ENCODE data around the gene SULT6B1. TPM values are rescaled to one million over a fixed set of nuclear protein-coding genes. Genes with fewer than 3 reads are reported as not detected.

SULT6B1 gene
- total RNA-seq, 4 donors from 2014 or later: not detected

DNA sequence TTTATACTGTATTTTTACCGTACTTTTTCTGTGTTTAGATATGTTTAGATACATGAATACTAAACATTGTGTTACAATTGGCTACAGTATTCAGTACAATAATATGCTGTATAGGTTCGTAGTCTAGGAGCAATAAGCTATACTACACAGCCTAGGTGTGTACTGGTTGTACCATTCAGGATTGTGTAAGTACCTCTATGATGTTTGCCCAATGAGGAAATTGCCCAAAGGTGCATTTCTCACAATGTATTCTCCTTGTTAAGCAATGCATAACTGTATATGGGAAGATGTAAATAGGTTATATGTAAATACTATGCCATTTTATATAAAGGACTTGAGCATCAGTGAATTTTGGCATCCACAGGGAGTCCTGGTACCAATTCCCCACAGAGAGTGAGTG, 42.4 kb downstream of the SULT6B1 start:
- WGBS, 2 donors: 94 to 95% methylated on average over 2 of the region's 2 CpGs
- DNase-seq (ENCODE audit: low spot score in 2 of 2): no peak
- H3K4me1 ChIP-seq: peaks cover 0 to 11% (median 0%) of the 10 kb centered on the region in 4 donors

GRCh38 chr2:37143974-37144373, 44.5 kb downstream of the SULT6B1 start:
- DNase-seq (ENCODE audit: low spot score in 2 of 2): no peak
- WGBS, 2 donors: 97 to 100% methylated on average over 1 of the region's 1 CpG

More for the DNA sequence above, 42.4 kb downstream of the SULT6B1 start:
- TF ChIP-seq, protein P1, sequence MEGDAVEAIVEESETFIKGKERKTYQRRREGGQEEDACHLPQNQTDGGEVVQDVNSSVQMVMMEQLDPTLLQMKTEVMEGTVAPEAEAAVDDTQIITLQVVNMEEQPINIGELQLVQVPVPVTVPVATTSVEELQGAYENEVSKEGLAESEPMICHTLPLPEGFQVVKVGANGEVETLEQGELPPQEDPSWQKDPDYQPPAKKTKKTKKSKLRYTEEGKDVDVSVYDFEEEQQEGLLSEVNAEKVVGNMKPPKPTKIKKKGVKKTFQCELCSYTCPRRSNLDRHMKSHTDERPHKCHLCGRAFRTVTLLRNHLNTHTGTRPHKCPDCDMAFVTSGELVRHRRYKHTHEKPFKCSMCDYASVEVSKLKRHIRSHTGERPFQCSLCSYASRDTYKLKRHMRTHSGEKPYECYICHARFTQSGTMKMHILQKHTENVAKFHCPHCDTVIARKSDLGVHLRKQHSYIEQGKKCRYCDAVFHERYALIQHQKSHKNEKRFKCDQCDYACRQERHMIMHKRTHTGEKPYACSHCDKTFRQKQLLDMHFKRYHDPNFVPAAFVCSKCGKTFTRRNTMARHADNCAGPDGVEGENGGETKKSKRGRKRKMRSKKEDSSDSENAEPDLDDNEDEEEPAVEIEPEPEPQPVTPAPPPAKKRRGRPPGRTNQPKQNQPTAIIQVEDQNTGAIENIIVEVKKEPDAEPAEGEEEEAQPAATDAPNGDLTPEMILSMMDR (IDR thresholded peaks at IDR 0.05): no peak
- TF ChIP-seq POLR2A (IDR thresholded peaks at IDR 0.05) (no peak), EP300 (IDR thresholded peaks at IDR 0.05) (no peak)
- Histone ChIP-seq H3K27ac (no peak overlapping the region), H3K27me3 (no peaks in the 10 kb centered on the region), H3K36me3 (peaks cover 0 to 69% (median 0%) of the 10 kb centered on the region in 3 donors), H3K4me3 (no peak overlapping the region), H3K9me3 (no peaks in the 10 kb centered on the region)

DNA sequence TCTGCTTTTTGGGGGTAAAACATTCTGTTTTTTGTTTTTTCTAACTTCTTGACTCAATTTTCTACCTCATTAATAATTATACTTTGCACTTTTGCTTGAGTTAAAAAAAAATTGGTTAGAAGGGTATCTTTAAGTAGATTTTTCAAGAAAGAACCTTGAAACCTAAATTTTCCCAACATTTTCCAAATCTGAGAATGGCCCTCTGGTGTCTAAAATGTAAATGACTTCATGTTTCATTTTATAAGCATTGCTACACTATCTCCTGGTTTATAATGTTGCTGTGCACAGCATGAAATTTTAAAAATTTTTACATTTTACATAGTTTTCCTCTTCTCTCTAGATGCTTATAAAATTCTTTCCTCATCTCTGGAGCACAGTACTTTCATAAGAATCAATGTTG, 45.9 kb downstream of the SULT6B1 start:
- H3K9me3 ChIP-seq: no peaks in the 10 kb centered on the region
- no peak for DNase-seq (ENCODE audit: low spot score in 2 of 2)
- H3K27ac ChIP-seq: no peak overlapping the region
- H3K4me1 ChIP-seq: no peaks in the 10 kb centered on the region
- peaks cover 0 to 95% (median 0%) of the 10 kb centered on the region in 3 donors for H3K36me3 ChIP-seq
- H3K4me3 ChIP-seq: no peak overlapping the region
- H3K27me3 ChIP-seq: no peaks in the 10 kb centered on the region
- TF ChIP-seq EP300 (IDR thresholded peaks at IDR 0.05) (no peak), POLR2A (IDR thresholded peaks at IDR 0.05) (no peak)
- TF ChIP-seq, protein P1 (IDR thresholded peaks at IDR 0.05): no peak

More at GRCh38 chr2:37143974-37144373, 44.5 kb downstream of the SULT6B1 start:
- Histone ChIP-seq H3K4me1 (no peaks in the 10 kb centered on the region), H3K27ac (no peak overlapping the region), H3K36me3 (peaks cover 0 to 89% (median 0%) of the 10 kb centered on the region in 3 donors), H3K27me3 (no peaks in the 10 kb centered on the region), H3K9me3 (no peaks in the 10 kb centered on the region), H3K4me3 (no peak overlapping the region)
- TF ChIP-seq POLR2A (IDR thresholded peaks at IDR 0.05) (no peak), EP300 (IDR thresholded peaks at IDR 0.05) (no peak)
- TF ChIP-seq, protein P1 (IDR thresholded peaks at IDR 0.05): no peak

GRCh38 chr2:37132914-37133313, 55.6 kb downstream of the SULT6B1 start:
- Histone ChIP-seq H3K4me3 (no peak overlapping the region), H3K4me1 (no peaks in the 10 kb centered on the region), H3K27ac (no peak overlapping the region), H3K27me3 (no peaks in the 10 kb centered on the region), H3K9me3 (no peaks in the 10 kb centered on the region), H3K36me3 (peaks cover 0 to 97% (median 14%) of the 10 kb centered on the region in 3 donors)
- no peak for DNase-seq (ENCODE audit: low spot score in 2 of 2)
- WGBS, 2 donors: 94 to 97% methylated on average over 6 of the region's 6 CpGs
- TF ChIP-seq EP300 (IDR thresholded peaks at IDR 0.05) (no peak), POLR2A (IDR thresholded peaks at IDR 0.05) (no peak)
- TF ChIP-seq, protein P1 (IDR thresholded peaks at IDR 0.05): no peak

DNA sequence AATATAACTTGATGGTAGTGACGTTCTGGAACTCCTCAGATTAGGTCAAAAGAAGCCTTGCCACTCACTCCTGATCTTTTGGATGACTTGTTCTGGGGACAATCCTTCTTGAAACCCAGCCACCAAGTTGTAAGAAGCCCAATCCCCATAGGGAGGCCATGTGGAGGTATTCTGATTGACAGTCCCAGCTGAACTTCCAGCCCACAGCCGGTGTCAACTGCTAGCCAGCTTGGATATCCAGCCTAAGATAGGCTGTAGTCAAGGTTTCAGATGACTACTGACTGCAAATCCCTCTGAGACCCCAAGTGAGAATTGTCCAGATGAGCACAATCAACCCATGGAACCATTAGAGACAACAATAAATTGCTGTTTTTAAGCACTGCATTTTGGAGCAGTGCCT, 63.1 kb downstream of the SULT6B1 start:
- Histone ChIP-seq H3K27me3 (no peaks in the 10 kb centered on the region), H3K27ac (no peak overlapping the region), H3K36me3 (peaks cover 0 to 90% (median 0%) of the 10 kb centered on the region in 3 donors), H3K9me3 (no peaks in the 10 kb centered on the region), H3K4me1 (no peaks in the 10 kb centered on the region), H3K4me3 (no peak overlapping the region)
- DNase-seq (ENCODE audit: low spot score in 2 of 2): no peak
- WGBS, 2 donors: 96 to 100% methylated on average over 2 of the region's 2 CpGs
- TF ChIP-seq, protein P1 (IDR thresholded peaks at IDR 0.05): no peak
- TF ChIP-seq POLR2A (IDR thresholded peaks at IDR 0.05) (no peak), EP300 (IDR thresholded peaks at IDR 0.05) (no peak)
